ENCODE measurements around the gene KRT16. TPM values are rescaled to one million over a fixed set of nuclear protein-coding genes. Genes with fewer than 3 reads are reported as not detected.
A peak's percentile ranks its signal among the peaks of the same experiment; 100 is the strongest.

The KRT16 gene
- total RNA-seq, 4 donors from 2014 or later: 0.79 TPM; not detected in 3

GRCh38 chr17:41649923-41650519 is 37.5 kb upstream of the KRT16 start:
- in situ Hi-C loops (cut with MboI; ENCODE audit: low pct_ligation_motif_present in 1 of 4, low pct_unique_long_range_greater_than_20kb in 1 of 4, low sequenced_read_pairs in 3 of 4) (loop anchor here (10.0 to 25.0 kb wide), 5 partner anchors 95 to 1038 kb away; partner anchors contain the start of gene KRT10 (in 2 of the 4)), intact Hi-C loops (cut with DNase I; ENCODE audit: low total_unique reads) (loop anchor here (5.0 kb wide), 1 partner anchor 103 kb away; no protein-coding TSS in a partner anchor)
- Histone ChIP-seq H3K36me3 (no peaks in the 10 kb centered on the region), H3K27me3 (no peaks in the 10 kb centered on the region), H3K4me3 (no peak overlapping the region), H3K4me1 (peaks cover 31 to 63% (median 56%) of the 10 kb centered on the region in 4 donors), H3K9me3 (no peaks in the 10 kb centered on the region), H3K27ac (peak overlapping the region; percentile 92 to 95 (median 92))
- WGBS, 2 donors (ENCODE audit: low coverage in 1 of 2): 92% methylated on average over 6 to 10 of the region's 10 CpGs
- TF ChIP-seq, protein P1, sequence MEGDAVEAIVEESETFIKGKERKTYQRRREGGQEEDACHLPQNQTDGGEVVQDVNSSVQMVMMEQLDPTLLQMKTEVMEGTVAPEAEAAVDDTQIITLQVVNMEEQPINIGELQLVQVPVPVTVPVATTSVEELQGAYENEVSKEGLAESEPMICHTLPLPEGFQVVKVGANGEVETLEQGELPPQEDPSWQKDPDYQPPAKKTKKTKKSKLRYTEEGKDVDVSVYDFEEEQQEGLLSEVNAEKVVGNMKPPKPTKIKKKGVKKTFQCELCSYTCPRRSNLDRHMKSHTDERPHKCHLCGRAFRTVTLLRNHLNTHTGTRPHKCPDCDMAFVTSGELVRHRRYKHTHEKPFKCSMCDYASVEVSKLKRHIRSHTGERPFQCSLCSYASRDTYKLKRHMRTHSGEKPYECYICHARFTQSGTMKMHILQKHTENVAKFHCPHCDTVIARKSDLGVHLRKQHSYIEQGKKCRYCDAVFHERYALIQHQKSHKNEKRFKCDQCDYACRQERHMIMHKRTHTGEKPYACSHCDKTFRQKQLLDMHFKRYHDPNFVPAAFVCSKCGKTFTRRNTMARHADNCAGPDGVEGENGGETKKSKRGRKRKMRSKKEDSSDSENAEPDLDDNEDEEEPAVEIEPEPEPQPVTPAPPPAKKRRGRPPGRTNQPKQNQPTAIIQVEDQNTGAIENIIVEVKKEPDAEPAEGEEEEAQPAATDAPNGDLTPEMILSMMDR (IDR thresholded peaks at IDR 0.05): no peak
- TF ChIP-seq POLR2AphosphoS5 (IDR thresholded peaks at IDR 0.05): no peak
- TF ChIP-seq EP300 (IDR thresholded peaks at IDR 0.05; ENCODE audit: low read depth): no peak
- TF ChIP-seq POLR2A (IDR thresholded peaks at IDR 0.05): no peak
- DNase-seq: no peak

DNA sequence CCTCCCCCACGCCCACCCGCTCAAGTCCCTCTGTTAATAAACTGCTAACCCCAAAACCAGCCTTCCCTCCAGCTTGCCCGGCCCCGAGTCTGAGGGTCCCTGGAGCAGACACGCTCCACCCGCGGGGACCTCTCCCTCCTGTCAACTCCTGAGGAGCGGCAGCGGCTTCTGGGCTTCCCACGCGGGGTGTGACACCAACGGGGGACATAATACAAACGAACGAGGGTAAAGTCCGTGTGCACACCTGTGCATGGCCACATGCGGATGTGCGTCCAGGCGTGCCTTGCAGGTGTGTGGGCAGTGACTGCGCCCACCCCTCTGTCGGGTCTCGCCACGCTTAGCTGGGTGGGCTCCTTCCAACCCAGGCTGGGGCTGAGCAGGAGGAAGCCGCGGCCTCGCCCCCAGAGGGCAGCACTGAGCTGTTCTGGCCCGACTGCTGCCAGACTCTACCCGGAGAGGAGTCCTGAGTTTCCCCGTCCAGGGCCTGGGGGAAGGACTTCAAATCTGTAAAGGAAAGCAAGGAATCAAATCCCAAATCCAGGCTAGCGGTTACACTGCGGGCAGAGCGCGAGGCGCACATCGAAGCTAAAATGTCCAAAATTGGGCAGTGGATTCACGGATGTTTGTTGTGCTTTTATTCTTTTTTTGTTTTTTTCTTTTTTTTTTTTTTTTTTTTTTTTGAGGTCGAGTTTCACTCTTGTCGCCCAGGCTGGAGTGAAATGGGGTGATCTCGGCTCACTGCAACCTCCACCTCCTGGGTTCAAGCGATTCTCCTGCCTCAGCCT is 36.0 kb upstream of the KRT16 start:
- TF ChIP-seq POLR2AphosphoS5 (IDR thresholded peaks at IDR 0.05) (peak; percentile 15 to 70 (median 69)), POLR2A (IDR thresholded peaks at IDR 0.05) (peak; percentile 67), EP300 (IDR thresholded peaks at IDR 0.05; ENCODE audit: low read depth) (no peak)
- TF ChIP-seq, protein P1 (IDR thresholded peaks at IDR 0.05): peak; percentile 93 to 99 (median 96)
- in situ Hi-C loops (cut with MboI; ENCODE audit: low pct_ligation_motif_present in 1 of 4, low pct_unique_long_range_greater_than_20kb in 1 of 4, low sequenced_read_pairs in 3 of 4) (loop anchor here (10.0 to 25.0 kb wide), 3 partner anchors 94 to 744 kb away; no protein-coding TSS in a partner anchor), intact Hi-C loops (cut with DNase I; ENCODE audit: low total_unique reads) (loop anchor here (5.0 kb wide), 1 partner anchor 101 kb away; no protein-coding TSS in a partner anchor)
- 5 to 7% methylated on average over 6 to 39 of the region's 39 CpGs for WGBS, 2 donors (ENCODE audit: low coverage in 1 of 2)
- Histone ChIP-seq H3K9me3 (no peaks in the 10 kb centered on the region), H3K4me3 (peak overlapping the region in 3 of 4 donors; percentile 26 to 42 (median 35)), H3K36me3 (no peaks in the 10 kb centered on the region), H3K27ac (peak overlapping the region; percentile 70 to 95 (median 80)), H3K4me1 (peaks cover 25 to 51% (median 45%) of the 10 kb centered on the region in 4 donors), H3K27me3 (no peaks in the 10 kb centered on the region)
- DNase-seq: peak; percentile 93

- Histone ChIP-seq H3K27me3 (no peaks in the 10 kb centered on the region), H3K9me3 (no peaks in the 10 kb centered on the region), H3K27ac (peak overlapping the region; percentile 70 to 95 (median 80)), H3K4me1 (peaks cover 23 to 49% (median 38%) of the 10 kb centered on the region in 4 donors), H3K4me3 (peak overlapping the region in 2 of 4 donors; percentile 35 to 42), H3K36me3 (no peaks in the 10 kb centered on the region)
- WGBS, 2 donors (ENCODE audit: low coverage in 1 of 2): 0 to 4% methylated on average over 1 to 8 of the region's 22 CpGs
- peak; percentile 94 for DNase-seq
- intact Hi-C loops (cut with DNase I; ENCODE audit: low total_unique reads) (loop anchor here (5.0 kb wide), 1 partner anchor 101 kb away; no protein-coding TSS in a partner anchor), in situ Hi-C loops (cut with MboI; ENCODE audit: low pct_ligation_motif_present in 1 of 4, low pct_unique_long_range_greater_than_20kb in 1 of 4, low sequenced_read_pairs in 3 of 4) (loop anchor here (10.0 to 25.0 kb wide), 3 partner anchors 93 to 743 kb away; no protein-coding TSS in a partner anchor)
- TF ChIP-seq, protein P1 (IDR thresholded peaks at IDR 0.05): peak; percentile 94 to 99 (median 96)
- no peak for TF ChIP-seq POLR2AphosphoS5 (IDR thresholded peaks at IDR 0.05)
Measured at GRCh38 chr17:41647940-41648410, 35.4 kb upstream of the KRT16 start.

Measured in transverse colon (tissue), 4 donors.